HG02571 (cell line): ENCODE measurements around the gene ANKRD40CL.
"Not testable (repeated sequence)": the region's sequence is repeated elsewhere in the genome, so short reads cannot be mapped to it uniquely, and the experiment has no call there.

Experiments
- ATAC-seq: cut with Tn5 transposase; IDR thresholded peaks from one replicate; pipeline ENCODE4 v1.9.1; 2021; ENCODE audit warnings: mild to moderate bottlenecking, moderate library complexity; ENCODE audit not compliant: unreplicated experiment

Gene ANKRD40CL

GRCh38 chr17:50767446-50767845 lies at the start of gene ANKRD40CL:
Gene ANKRD40CL, minus strand, starts transcription at chr17:50767518. Its CDS starts 605 bp downstream, at chr17:50766913.
- ATAC-seq, result no peak

GRCh38 chr17:50816271-50816670 lies 49.0 kb upstream of the ANKRD40CL start:
- no peak for ATAC-seq

GRCh38 chr17:50815400-50815799 lies 48.1 kb upstream of the ANKRD40CL start:
- no peak for ATAC-seq

GRCh38 chr17:50813583-50813982 lies 46.3 kb upstream of the ANKRD40CL start:
- ATAC-seq, result no peak

- ATAC-seq, result no peak
These were observed 41.6 kb upstream of the ANKRD40CL start for GRCh38 chr17:50808888-50809287.

- ATAC-seq, result no peak
These were observed 41.1 kb upstream of the ANKRD40CL start for GRCh38 chr17:50808413-50808812.

GRCh38 chr17:50807675-50808074 lies 40.4 kb upstream of the ANKRD40CL start:
- no peak for ATAC-seq

- ATAC-seq, result no peak
These were observed 39.7 kb upstream of the ANKRD40CL start for GRCh38 chr17:50807009-50807408.

- ATAC-seq, result no peak
These were observed 38.9 kb upstream of the ANKRD40CL start for GRCh38 chr17:50806141-50806643.

- no peak for ATAC-seq
These were observed 38.2 kb upstream of the ANKRD40CL start for GRCh38 chr17:50805486-50805885.

- ATAC-seq, result not testable (repeated sequence)
These were observed 37.6 kb upstream of the ANKRD40CL start for GRCh38 chr17:50804749-50805475.

- ATAC-seq, result no peak
These were observed 36.4 kb upstream of the ANKRD40CL start for GRCh38 chr17:50803676-50804075.

- ATAC-seq, result no peak
These were observed 35.6 kb upstream of the ANKRD40CL start for GRCh38 chr17:50802609-50803571.

- no peak for ATAC-seq
These were observed 32.9 kb upstream of the ANKRD40CL start for GRCh38 chr17:50800196-50800700.

- ATAC-seq, result no peak
These were observed 32.3 kb upstream of the ANKRD40CL start for GRCh38 chr17:50799582-50799981.

GRCh38 chr17:50798424-50799288 lies 31.3 kb upstream of the ANKRD40CL start:
- ATAC-seq, result no peak

- no peak for ATAC-seq
These were observed 30.0 kb upstream of the ANKRD40CL start for GRCh38 chr17:50797135-50797810.

GRCh38 chr17:50794361-50794760 lies 27.0 kb upstream of the ANKRD40CL start:
- no peak for ATAC-seq

GRCh38 chr17:50793007-50793406 lies 25.7 kb upstream of the ANKRD40CL start:
- ATAC-seq, result no peak

GRCh38 chr17:50792132-50792531 lies 24.8 kb upstream of the ANKRD40CL start:
- ATAC-seq, result no peak
